CD4-positive, alpha-beta memory T cell (primary cell): Measurements from ENCODE around the gene RUNX2. TPM values are rescaled to one million over a fixed set of nuclear protein-coding genes. Genes with fewer than 3 reads are reported as not detected.

Experiments
- CTCF ChIA-PET: fragments of 350-600 bp; sonication (Branson Sonifier 250); formaldehyde crosslinking; loops from one replicate; lab custom pipeline; 2021; ENCODE audit warnings: inconsistent platforms; ENCODE audit not compliant: partially characterized antibody; lab: Charles Lee
- POLR2A ChIA-PET: fragments of 350-600 bp; sonication (Branson Sonifier 250); formaldehyde crosslinking; loops from one replicate; lab custom pipeline; 2021; ENCODE audit not compliant: partially characterized antibody; lab: Charles Lee
- DNase-seq, 5 donors: peaks; one replicate each; pipeline versions ENCODE4 v3.0.0 to v3.0.0-alpha.2; 2020 to 2022; ENCODE audit warnings: mixed read lengths in 1 of 5
- H3K27ac ChIP-seq: one replicate; pipeline ENCODE4 v1.7.0; 2013; ENCODE audit warnings: low read depth, low read length
- H3K27me3 ChIP-seq: 2 replicates; pipeline ENCODE4 v1.7.0; 2013; ENCODE audit warnings: mild to moderate bottlenecking, low read length, moderate library complexity; ENCODE audit not compliant: insufficient read depth
- H3K36me3 ChIP-seq: 2 replicates; pipeline ENCODE4 v1.7.0; 2013; ENCODE audit warnings: mild to moderate bottlenecking, low read length, moderate library complexity; ENCODE audit not compliant: insufficient read depth
- H3K4me1 ChIP-seq: 2 replicates; pipeline ENCODE4 v1.7.0; 2013; ENCODE audit warnings: mild to moderate bottlenecking, low read length, moderate library complexity; ENCODE audit not compliant: insufficient read depth
- H3K4me3 ChIP-seq, 2 donors: one replicate each; pipeline ENCODE4 v1.7.0; 2013; ENCODE audit warnings: low read length in 2 of 2, mild to moderate bottlenecking in 1 of 2
- H3K9me3 ChIP-seq, 2 donors: one replicate each; pipeline ENCODE4 v1.7.0; 2013; ENCODE audit warnings: low read length in 2 of 2, control low read depth in 1 of 2; ENCODE audit not compliant: control insufficient read depth in 1 of 2
- H3K27ac Mint-ChIP-seq, 7 donors: one replicate each; pipeline ENCODE4 v1.8.0; 2020 to 2021; ENCODE audit warnings: mixed read lengths in 7 of 7, mild to moderate bottlenecking in 6 of 7, inconsistent platforms in 3 of 7, moderate library complexity in 3 of 7
- H3K27me3 Mint-ChIP-seq, 2 donors: one replicate each; pipeline ENCODE4 v1.8.0; 2020 to 2021; ENCODE audit warnings: mixed read lengths in 2 of 2
- H3K36me3 Mint-ChIP-seq, 2 donors: one replicate each; pipeline ENCODE4 v1.8.0; 2020 to 2021; ENCODE audit warnings: mixed read lengths in 2 of 2, inconsistent platforms in 1 of 2, mild to moderate bottlenecking in 1 of 2
- H3K4me1 Mint-ChIP-seq, 4 donors: one replicate each; pipeline ENCODE4 v1.8.0; 2020 to 2021; ENCODE audit warnings: mixed read lengths in 4 of 4, mild to moderate bottlenecking in 1 of 4
- H3K4me3 Mint-ChIP-seq, 8 donors: one replicate each; pipeline ENCODE4 v1.8.0; 2020 to 2021; ENCODE audit warnings: mixed read lengths in 8 of 8, mild to moderate bottlenecking in 7 of 8, moderate library complexity in 6 of 8, inconsistent platforms in 3 of 8
- H3K9me3 Mint-ChIP-seq, 8 donors: one replicate each; pipeline ENCODE4 v1.8.0; 2020 to 2021; ENCODE audit warnings: mixed read lengths in 8 of 8, mild to moderate bottlenecking in 5 of 8, inconsistent platforms in 3 of 8, moderate library complexity in 1 of 8
- intact Hi-C: fragments of 100-400 bp; cut with micrococcal nuclease; formaldehyde crosslinking; loops from one replicate; pipeline ENCODE4 v1.15.1; 2023
- polyA plus RNA-seq, 2 donors: library from polyadenylated mRNA; unstranded; fragments of 300-500 nt; fragmentation: Illumina TruSeq; gene quantifications; one replicate each; pipeline ENCODE4 v1.2.3, GENCODE V29; 2021
- total RNA-seq, 2 experiments: library from RNA; stranded (reverse); gene quantifications; one replicate each; pipeline ENCODE4 v1.2.3, GENCODE V29; 2021

Gene RUNX2
- total and polyA plus RNA-seq, 4 experiments from 2014 or later, result 4.5 to 26.6 (median 23.3) TPM

GRCh38 chr6:45299096-45299581, 29.0 kb upstream of the RUNX2 start:
- Mint-ChIP-seq H3K4me3 (no peak overlapping the region), H3K27me3 (no peaks in the 10 kb centered on the region), H3K36me3 (no peaks in the 10 kb centered on the region), H3K9me3 (no peaks in the 10 kb centered on the region), H3K27ac (peak overlapping the region in 1 of 7 donors; percentile 15), H3K4me1 (peaks cover 5 to 12% (median 11%) of the 10 kb centered on the region in 4 donors)
- no peak overlapping the region for H3K4me3 ChIP-seq
- H3K27ac ChIP-seq, result no peak overlapping the region
- no peaks in the 10 kb centered on the region for H3K27me3 ChIP-seq
- DNase-seq, result no peak
- ChIA-PET POLR2A (no interaction called here), CTCF (no interaction called here)
- no peaks in the 10 kb centered on the region for H3K9me3 ChIP-seq
- intact Hi-C loops, result loop anchor here (10.0 kb wide), 1 partner anchor 644 kb away; no protein-coding TSS in a partner anchor
- H3K36me3 ChIP-seq, result no peaks in the 10 kb centered on the region
- peaks cover 3% of the 10 kb centered on the region for H3K4me1 ChIP-seq

- Mint-ChIP-seq H3K36me3 (no peaks in the 10 kb centered on the region), H3K4me1 (peaks cover 0 to 5% (median 3%) of the 10 kb centered on the region in 4 donors), H3K4me3 (no peak overlapping the region), H3K27me3 (no peaks in the 10 kb centered on the region), H3K9me3 (no peaks in the 10 kb centered on the region), H3K27ac (peak overlapping the region in 2 of 7 donors; percentile 2 to 71)
- ChIA-PET POLR2A (no interaction called here), CTCF (interaction anchor here (0.8 to 1.5 kb wide), 2 partner anchors 414 to 645 kb away, joined by 3 to 5 read pairs; no protein-coding TSS in a partner anchor)
- Histone ChIP-seq H3K4me3 (no peak overlapping the region), H3K36me3 (no peaks in the 10 kb centered on the region), H3K27ac (no peak overlapping the region), H3K9me3 (no peaks in the 10 kb centered on the region), H3K27me3 (no peaks in the 10 kb centered on the region), H3K4me1 (no peaks in the 10 kb centered on the region)
- intact Hi-C loops, result no loop called here
- no peak for DNase-seq
Measured at GRCh38 chr6:45300736-45301135, 27.4 kb upstream of the RUNX2 start.

GRCh38 chr6:45301348-45302142, 26.6 kb upstream of the RUNX2 start:
- ChIA-PET CTCF (interaction anchor here (0.8 to 1.5 kb wide), 2 partner anchors 413 to 645 kb away, joined by 3 to 5 read pairs; no protein-coding TSS in a partner anchor), POLR2A (no interaction called here)
- Mint-ChIP-seq H3K36me3 (peaks cover 0 to 5% of the 10 kb centered on the region in 2 donors), H3K27me3 (no peaks in the 10 kb centered on the region), H3K27ac (peak overlapping the region in 2 of 7 donors; percentile 17 to 29), H3K9me3 (peaks cover 0 to 6% (median 0%) of the 10 kb centered on the region in 8 donors), H3K4me3 (no peak overlapping the region), H3K4me1 (peaks cover 0 to 12% (median 3%) of the 10 kb centered on the region in 4 donors)
- intact Hi-C loops, result no loop called here
- H3K27ac ChIP-seq, result no peak overlapping the region
- H3K36me3 ChIP-seq, result no peaks in the 10 kb centered on the region
- no peak overlapping the region for H3K4me3 ChIP-seq
- H3K27me3 ChIP-seq, result no peaks in the 10 kb centered on the region
- H3K4me1 ChIP-seq, result no peaks in the 10 kb centered on the region
- H3K9me3 ChIP-seq, result no peaks in the 10 kb centered on the region
- DNase-seq, result no peak

GRCh38 chr6:45302832-45303231, 25.3 kb upstream of the RUNX2 start:
- ChIA-PET POLR2A (no interaction called here), CTCF (no interaction called here)
- peaks cover 0 to 5% of the 10 kb centered on the region in 2 donors for H3K36me3 Mint-ChIP-seq

GRCh38 chr6:45305546-45305945, 22.6 kb upstream of the RUNX2 start:
- H3K4me1 ChIP-seq, result peaks cover 14% of the 10 kb centered on the region
- Mint-ChIP-seq H3K4me1 (peaks cover 14 to 33% (median 20%) of the 10 kb centered on the region in 4 donors), H3K27me3 (no peaks in the 10 kb centered on the region), H3K4me3 (no peak overlapping the region), H3K9me3 (peaks cover 0 to 7% (median 0%) of the 10 kb centered on the region in 8 donors), H3K36me3 (peaks cover 0 to 5% of the 10 kb centered on the region in 2 donors), H3K27ac (no peak overlapping the region)
- POLR2A ChIA-PET, result no interaction called here
- intact Hi-C loops, result no loop called here
- H3K27ac ChIP-seq, result no peak overlapping the region
- H3K36me3 ChIP-seq, result no peaks in the 10 kb centered on the region
- no peaks in the 10 kb centered on the region for H3K27me3 ChIP-seq
- H3K9me3 ChIP-seq, result no peaks in the 10 kb centered on the region
- no peak overlapping the region for H3K4me3 ChIP-seq
- CTCF ChIA-PET, result no interaction called here
- DNase-seq, result no peak

More at GRCh38 chr6:45302832-45303231, 25.3 kb upstream of the RUNX2 start:
- Mint-ChIP-seq H3K4me1 (peaks cover 2 to 12% (median 4%) of the 10 kb centered on the region in 4 donors), H3K4me3 (no peak overlapping the region), H3K9me3 (peaks cover 0 to 6% (median 0%) of the 10 kb centered on the region in 8 donors), H3K27me3 (no peaks in the 10 kb centered on the region), H3K27ac (no peak overlapping the region)
- no peaks in the 10 kb centered on the region for H3K9me3 ChIP-seq
- H3K4me3 ChIP-seq, result no peak overlapping the region
- no peaks in the 10 kb centered on the region for H3K27me3 ChIP-seq
- DNase-seq, result no peak
- no peaks in the 10 kb centered on the region for H3K4me1 ChIP-seq
- intact Hi-C loops, result no loop called here
- H3K27ac ChIP-seq, result no peak overlapping the region
- no peaks in the 10 kb centered on the region for H3K36me3 ChIP-seq

- Mint-ChIP-seq H3K36me3 (peaks cover 0 to 12% of the 10 kb centered on the region in 2 donors), H3K9me3 (peaks cover 0 to 13% (median 0%) of the 10 kb centered on the region in 8 donors), H3K27ac (peak overlapping the region; percentile 38 to 87 (median 71)), H3K4me3 (peak overlapping the region; percentile 55 to 79 (median 70)), H3K27me3 (no peaks in the 10 kb centered on the region), H3K4me1 (peaks cover 30 to 45% (median 35%) of the 10 kb centered on the region in 4 donors)
- CTCF ChIA-PET, result interaction anchor here (1.2 to 2.4 kb wide), 7 partner anchors 9 to 835 kb away, joined by 3 to 9 read pairs (median 4); no protein-coding TSS in a partner anchor
- peak; percentile 37 to 52 (median 46) for DNase-seq
- POLR2A ChIA-PET, result interaction anchor here (0.7 to 1.3 kb wide), 5 partner anchors 11 to 381 kb away, joined by 3 to 5 read pairs (median 3); partner anchors contain the start of gene SUPT3H
- H3K36me3 ChIP-seq, result no peaks in the 10 kb centered on the region
- H3K4me3 ChIP-seq, result peak overlapping the region in 1 of 2 donors; percentile 11
- H3K4me1 ChIP-seq, result peaks cover 21% of the 10 kb centered on the region
- H3K9me3 ChIP-seq, result no peaks in the 10 kb centered on the region
- no peak overlapping the region for H3K27ac ChIP-seq
- H3K27me3 ChIP-seq, result no peaks in the 10 kb centered on the region
- intact Hi-C loops, result no loop called here
Measured at GRCh38 chr6:45310118-45310788, 17.9 kb upstream of the RUNX2 start.

- intact Hi-C loops, result no loop called here
- H3K27ac ChIP-seq, result no peak overlapping the region
- no peak overlapping the region for H3K4me3 Mint-ChIP-seq
- no peak for DNase-seq
- H3K36me3 Mint-ChIP-seq, result peaks cover 0 to 6% of the 10 kb centered on the region in 2 donors
- H3K27ac Mint-ChIP-seq, result peak overlapping the region in 1 of 7 donors; percentile 38
- no peaks in the 10 kb centered on the region for H3K36me3 ChIP-seq
- peaks cover 0 to 11% (median 2%) of the 10 kb centered on the region in 8 donors for H3K9me3 Mint-ChIP-seq
- H3K27me3 Mint-ChIP-seq, result no peaks in the 10 kb centered on the region
- H3K4me3 ChIP-seq, result no peak overlapping the region
- H3K4me1 Mint-ChIP-seq, result peaks cover 25 to 30% (median 27%) of the 10 kb centered on the region in 4 donors
- ChIA-PET CTCF (no interaction called here), POLR2A (no interaction called here)
- H3K4me1 ChIP-seq, result peaks cover 21% of the 10 kb centered on the region
- H3K9me3 ChIP-seq, result no peaks in the 10 kb centered on the region
- H3K27me3 ChIP-seq, result no peaks in the 10 kb centered on the region
Measured at GRCh38 chr6:45314146-45314545, 14.0 kb upstream of the RUNX2 start.
